GM18951 (cell line): ENCODE results near the gene ADD1.

Experiments
- POLR2A ChIP-seq: IDR thresholded peaks from 4 replicates; pipeline ENCODE4 v1.6.1; 2011; ENCODE audit warnings: mild to moderate bottlenecking; ENCODE audit not compliant: insufficient read length, insufficient read depth; ENCODE audit errors: extremely low read depth
- in situ Hi-C: fragments of 300-500 bp; cut with MboI; formaldehyde crosslinking; loops from one replicate; pipeline ENCODE4 v1.12.0; 2022; ENCODE audit warnings: low sequenced_read_pairs, mixed read lengths, inconsistent platforms; ENCODE audit not compliant: unreplicated experiment

The ADD1 gene

GRCh38 chr4:2810388-2810787 is 33.3 kb upstream of the ADD1 start:
- no peak for TF ChIP-seq POLR2A
- in situ Hi-C loops, result no loop called here

GRCh38 chr4:2811830-2812611 is 31.6 kb upstream of the ADD1 start:
- in situ Hi-C loops, result no loop called here
- TF ChIP-seq POLR2A, result peak; percentile 79

- TF ChIP-seq POLR2A, result no peak
- in situ Hi-C loops, result no loop called here
These were observed 30.9 kb upstream of the ADD1 start for GRCh38 chr4:2812612-2813354.

- TF ChIP-seq POLR2A, result no peak
- in situ Hi-C loops, result no loop called here
These were observed 29.9 kb upstream of the ADD1 start for GRCh38 chr4:2813446-2814405.

GRCh38 chr4:2814627-2815270 is 28.9 kb upstream of the ADD1 start:
- in situ Hi-C loops, result no loop called here
- no peak for TF ChIP-seq POLR2A

GRCh38 chr4:2816401-2816954 is 27.2 kb upstream of the ADD1 start:
- in situ Hi-C loops, result no loop called here
- no peak for TF ChIP-seq POLR2A

GRCh38 chr4:2817137-2817536 is 26.5 kb upstream of the ADD1 start:
- TF ChIP-seq POLR2A, result no peak
- in situ Hi-C loops, result no loop called here

- in situ Hi-C loops, result no loop called here
- TF ChIP-seq POLR2A, result peak; percentile 35
These were observed 25.8 kb upstream of the ADD1 start for GRCh38 chr4:2817701-2818350.

- no peak for TF ChIP-seq POLR2A
- in situ Hi-C loops, result no loop called here
These were observed 25.2 kb upstream of the ADD1 start for GRCh38 chr4:2818351-2818939.

- in situ Hi-C loops, result no loop called here
- TF ChIP-seq POLR2A, result no peak
These were observed 24.1 kb upstream of the ADD1 start for GRCh38 chr4:2819244-2820215.

GRCh38 chr4:2820216-2820982 is 23.2 kb upstream of the ADD1 start:
- no peak for TF ChIP-seq POLR2A
- in situ Hi-C loops, result no loop called here
